ENCODE results near the gene PARD3.

Gene PARD3

DNA sequence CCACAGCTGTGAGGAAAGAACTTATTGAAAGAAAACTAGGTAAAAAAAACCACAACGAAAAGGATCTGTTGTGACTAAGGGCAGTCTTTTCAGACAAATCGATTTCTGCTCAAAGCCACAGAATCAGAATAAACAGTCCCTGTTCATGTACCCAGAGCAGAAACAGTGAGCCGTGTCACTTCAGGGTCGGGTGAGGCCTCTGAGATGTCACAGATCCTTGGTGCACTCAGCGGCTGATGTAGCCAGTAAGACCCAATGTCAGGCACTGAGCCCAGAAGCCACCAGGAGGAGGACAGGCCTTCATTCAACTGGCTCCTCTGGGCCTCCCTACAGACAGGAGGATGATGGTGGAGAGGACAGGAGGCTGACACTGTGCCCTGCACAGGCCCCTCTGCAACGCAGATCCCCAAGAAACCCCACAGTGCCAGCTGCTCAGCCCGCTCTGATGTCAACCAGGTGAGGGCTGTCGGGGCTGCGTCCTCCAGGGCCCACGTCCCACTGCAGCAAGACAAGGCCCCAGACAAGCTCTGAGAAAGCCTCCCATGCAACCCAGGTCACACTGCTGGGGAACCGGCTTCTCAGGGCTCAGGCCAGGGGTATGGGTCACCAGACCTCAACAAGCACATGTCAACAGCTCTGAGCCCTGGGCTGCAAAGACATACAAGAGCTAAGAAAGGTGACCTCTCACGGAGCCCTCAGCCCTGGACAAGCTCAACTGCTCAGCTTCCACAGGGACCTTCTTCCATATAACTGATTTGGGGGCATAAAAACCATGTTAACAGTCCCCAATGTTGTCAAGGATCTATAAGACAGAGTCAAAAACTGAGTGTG lies 190.6 kb downstream of the PARD3 start:
- Mint-ChIP-seq H3K36me3 (no peaks in the 10 kb centered on the region), H3K4me1 (no peaks in the 10 kb centered on the region), H3K27me3 (no peaks in the 10 kb centered on the region), H3K27ac (no peak overlapping the region), H3K9me3 (no peaks in the 10 kb centered on the region), H3K4me3 (no peak overlapping the region)

DNA sequence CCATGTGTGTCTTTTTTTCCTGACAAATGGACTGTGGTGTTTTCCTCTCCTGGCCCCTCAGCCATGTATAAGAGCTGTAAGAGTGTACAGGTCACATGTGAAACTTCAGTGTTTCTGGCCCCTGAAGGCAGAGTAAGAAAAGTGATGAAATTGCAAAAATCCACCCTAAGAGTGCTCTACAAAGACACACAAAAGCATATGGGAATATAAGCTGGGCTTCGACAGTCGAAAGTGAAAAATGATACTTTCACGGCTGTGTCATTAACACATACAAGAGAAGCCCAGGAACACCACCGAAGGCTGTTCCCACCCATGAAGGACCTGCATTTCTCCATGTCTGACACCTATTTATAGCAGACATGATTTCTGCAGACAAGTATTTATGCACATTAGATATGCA lies 192.2 kb downstream of the PARD3 start:
- H3K36me3 Mint-ChIP-seq = no peaks in the 10 kb centered on the region
- no peaks in the 10 kb centered on the region for H3K4me1 Mint-ChIP-seq
- H3K4me3 Mint-ChIP-seq = no peak overlapping the region
- H3K27ac Mint-ChIP-seq = no peak overlapping the region
- no peaks in the 10 kb centered on the region for H3K9me3 Mint-ChIP-seq
- no peaks in the 10 kb centered on the region for H3K27me3 Mint-ChIP-seq

DNA sequence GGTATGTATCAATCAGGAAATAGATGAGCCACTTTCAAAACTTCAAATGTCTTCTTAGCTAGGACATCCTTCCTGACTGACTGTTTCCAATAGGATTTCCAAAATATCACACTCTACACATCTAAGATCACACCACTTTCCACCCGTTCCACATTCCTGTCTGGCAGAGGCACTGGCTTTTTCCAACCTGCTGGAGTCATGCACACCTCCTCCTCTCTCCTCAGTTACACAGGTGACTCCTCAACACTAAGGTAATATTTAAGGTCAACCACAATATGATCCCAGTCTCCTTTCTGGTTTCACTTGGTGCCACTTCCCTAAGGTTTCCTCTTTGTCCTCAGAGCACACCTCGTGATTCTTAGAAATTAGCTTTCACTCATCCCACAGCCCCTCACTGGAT lies 196.5 kb downstream of the PARD3 start:
- H3K36me3 Mint-ChIP-seq = no peaks in the 10 kb centered on the region
- no peaks in the 10 kb centered on the region for H3K9me3 Mint-ChIP-seq
- H3K27me3 Mint-ChIP-seq = peaks cover 3% of the 10 kb centered on the region
- no peak overlapping the region for H3K4me3 Mint-ChIP-seq
- H3K27ac Mint-ChIP-seq = no peak overlapping the region
- no peaks in the 10 kb centered on the region for H3K4me1 Mint-ChIP-seq

DNA sequence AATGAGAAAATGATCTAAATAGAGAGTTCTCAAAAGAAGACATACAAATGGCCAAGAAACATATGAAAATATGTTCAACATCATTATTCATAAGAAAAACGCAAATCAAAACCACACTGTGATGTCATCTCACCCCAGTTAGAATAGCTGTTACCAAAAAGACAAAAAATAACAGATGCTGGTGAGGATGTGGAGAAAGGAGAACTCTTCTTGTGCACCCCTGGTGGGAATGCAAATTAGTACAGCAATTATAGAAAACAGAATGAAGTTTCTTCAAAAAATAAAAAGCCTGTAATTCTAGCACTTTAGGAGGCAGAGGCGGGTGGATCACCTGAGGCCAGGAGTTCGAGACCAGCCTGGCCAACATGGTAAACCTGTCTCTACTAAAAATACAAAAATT lies 199.3 kb downstream of the PARD3 start:
- Mint-ChIP-seq H3K4me3 (no peak overlapping the region), H3K36me3 (no peaks in the 10 kb centered on the region), H3K4me1 (no peaks in the 10 kb centered on the region), H3K9me3 (no peaks in the 10 kb centered on the region), H3K27ac (no peak overlapping the region), H3K27me3 (peaks cover 3% of the 10 kb centered on the region)

DNA sequence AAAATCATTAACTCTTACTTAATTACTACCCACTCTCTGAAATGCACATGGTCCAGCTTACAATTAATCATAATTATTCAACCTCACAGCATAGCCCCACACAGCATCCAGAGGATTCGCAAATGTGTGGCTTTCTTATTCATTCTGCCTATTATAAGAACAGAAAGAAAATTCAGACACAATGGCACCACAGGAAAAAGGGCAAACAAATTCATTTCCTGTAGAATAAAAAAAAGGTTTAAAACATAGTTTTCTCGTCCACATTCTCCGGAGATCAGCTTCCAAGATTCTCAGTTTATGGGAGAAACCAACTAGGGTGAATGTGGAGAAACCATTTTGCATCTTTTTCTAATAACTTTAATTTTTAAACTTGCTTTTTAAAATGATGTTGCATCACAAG lies 201.6 kb downstream of the PARD3 start:
- H3K36me3 Mint-ChIP-seq = no peaks in the 10 kb centered on the region
- no peaks in the 10 kb centered on the region for H3K9me3 Mint-ChIP-seq
- peaks cover 3% of the 10 kb centered on the region for H3K27me3 Mint-ChIP-seq
- no peak overlapping the region for H3K4me3 Mint-ChIP-seq
- H3K4me1 Mint-ChIP-seq = no peaks in the 10 kb centered on the region
- H3K27ac Mint-ChIP-seq = no peak overlapping the region

- no peaks in the 10 kb centered on the region for H3K36me3 Mint-ChIP-seq
- H3K4me3 Mint-ChIP-seq = no peak overlapping the region
- no peak overlapping the region for H3K27ac Mint-ChIP-seq
- H3K27me3 Mint-ChIP-seq = peaks cover 3% of the 10 kb centered on the region
- no peaks in the 10 kb centered on the region for H3K9me3 Mint-ChIP-seq
- no peaks in the 10 kb centered on the region for H3K4me1 Mint-ChIP-seq
Observed at GRCh38 chr10:34612938-34613337, 202.2 kb downstream of the PARD3 start.

DNA sequence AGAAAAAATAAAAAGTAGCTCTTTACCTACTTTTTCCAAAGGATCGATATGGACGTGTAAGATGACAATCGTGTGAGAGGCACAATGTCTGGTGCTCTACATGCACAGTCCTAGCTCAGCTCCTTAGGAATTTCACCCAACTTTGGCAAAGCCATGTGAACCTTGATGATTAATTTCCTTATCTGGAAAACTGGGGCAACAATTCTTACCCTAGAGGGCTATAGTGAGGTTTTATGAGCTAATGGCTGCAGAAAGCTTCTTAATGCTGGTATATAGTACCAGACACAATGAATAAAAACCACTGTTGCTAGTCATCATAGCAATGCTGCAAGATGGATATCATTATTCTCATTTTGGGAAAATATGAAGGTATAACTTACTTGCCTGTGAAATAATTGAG lies 202.7 kb downstream of the PARD3 start:
- Mint-ChIP-seq H3K9me3 (no peaks in the 10 kb centered on the region), H3K27ac (no peak overlapping the region), H3K27me3 (peaks cover 3% of the 10 kb centered on the region), H3K36me3 (no peaks in the 10 kb centered on the region), H3K4me3 (no peak overlapping the region), H3K4me1 (no peaks in the 10 kb centered on the region)

DNA sequence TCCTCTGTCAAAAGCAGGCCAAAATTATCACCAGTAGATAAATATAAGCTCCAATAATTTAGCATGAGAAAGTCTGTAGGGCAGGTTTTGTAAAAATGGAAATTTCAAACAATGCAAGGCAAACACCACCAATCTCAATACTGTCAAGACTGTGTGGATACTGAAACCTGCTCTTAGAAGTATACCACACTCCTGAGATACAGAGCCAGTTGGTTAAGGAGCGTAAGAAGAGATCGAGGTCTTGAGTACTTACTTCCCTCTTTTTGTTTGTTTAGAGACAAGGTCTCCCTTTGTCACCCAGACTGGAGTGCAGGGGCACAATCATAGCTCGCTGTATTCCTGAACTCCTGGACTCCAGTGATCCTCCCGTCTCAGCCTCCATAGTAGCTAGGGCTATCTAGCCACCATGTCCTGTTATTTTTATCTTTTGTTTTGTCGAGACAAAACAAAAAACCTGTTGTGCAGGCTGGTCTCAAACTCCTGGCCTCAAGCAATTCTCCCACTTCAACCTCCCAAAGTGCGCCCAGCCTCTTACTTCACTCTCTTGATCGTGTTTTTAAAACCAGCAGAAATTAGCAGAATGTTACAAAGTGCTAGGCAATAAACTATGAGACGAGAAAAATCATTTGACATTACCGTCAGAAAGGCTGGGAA lies 205.7 kb downstream of the PARD3 start:
- no peaks in the 10 kb centered on the region for H3K36me3 Mint-ChIP-seq
- no peak overlapping the region for H3K4me3 Mint-ChIP-seq
- H3K27ac Mint-ChIP-seq = no peak overlapping the region
- H3K4me1 Mint-ChIP-seq = no peaks in the 10 kb centered on the region
- H3K27me3 Mint-ChIP-seq = peaks cover 1% of the 10 kb centered on the region
- H3K9me3 Mint-ChIP-seq = no peaks in the 10 kb centered on the region

DNA sequence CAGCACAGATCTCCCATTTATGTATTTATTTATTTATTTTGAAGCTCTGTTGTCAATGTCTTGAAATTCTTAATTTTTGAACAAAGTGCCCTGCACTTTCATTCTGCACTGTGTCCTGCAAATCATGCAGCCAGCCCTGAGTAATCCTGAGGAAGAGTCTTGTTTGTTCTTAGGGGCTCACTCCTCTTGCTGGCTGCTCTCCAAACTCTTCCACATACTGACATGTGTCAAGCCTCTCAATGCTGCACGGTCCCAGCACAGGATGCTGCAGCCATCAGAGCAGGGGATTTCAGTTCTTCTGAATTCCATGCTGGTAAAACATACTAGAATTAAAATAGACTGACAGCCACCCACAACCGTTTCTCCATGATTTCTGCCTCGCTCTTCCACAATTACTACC lies 207.2 kb downstream of the PARD3 start:
- no peaks in the 10 kb centered on the region for H3K36me3 Mint-ChIP-seq
- no peaks in the 10 kb centered on the region for H3K9me3 Mint-ChIP-seq
- no peaks in the 10 kb centered on the region for H3K4me1 Mint-ChIP-seq
- H3K4me3 Mint-ChIP-seq = no peak overlapping the region
- H3K27me3 Mint-ChIP-seq = peaks cover 1% of the 10 kb centered on the region
- H3K27ac Mint-ChIP-seq = no peak overlapping the region

DNA sequence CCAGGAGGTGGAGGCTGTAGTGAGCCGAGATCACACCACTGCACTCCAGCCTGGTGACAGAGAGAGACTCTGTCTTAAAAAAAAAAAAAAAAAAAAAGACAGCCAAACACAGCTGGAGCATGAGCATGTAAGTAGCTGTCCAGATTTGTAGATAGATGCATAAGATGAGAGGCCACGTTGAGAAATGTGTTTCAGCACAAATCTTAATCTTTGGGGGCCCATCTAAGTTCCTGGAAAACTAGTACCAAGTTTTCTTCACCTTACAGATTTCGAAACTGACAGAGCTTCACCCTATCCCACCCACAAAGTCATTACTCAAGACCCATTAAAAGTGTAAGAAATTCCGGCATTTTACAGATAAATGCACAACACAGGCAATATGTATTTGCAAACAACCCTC lies 208.2 kb downstream of the PARD3 start:
- Mint-ChIP-seq H3K27me3 (peaks cover 1% of the 10 kb centered on the region), H3K4me1 (no peaks in the 10 kb centered on the region), H3K4me3 (no peak overlapping the region), H3K27ac (no peak overlapping the region), H3K36me3 (no peaks in the 10 kb centered on the region), H3K9me3 (no peaks in the 10 kb centered on the region)

GRCh38 chr10:34602478-34602877 lies 212.6 kb downstream of the PARD3 start:
- Mint-ChIP-seq H3K27me3 (peaks cover 1% of the 10 kb centered on the region), H3K36me3 (no peaks in the 10 kb centered on the region), H3K4me3 (no peak overlapping the region), H3K9me3 (no peaks in the 10 kb centered on the region), H3K27ac (no peak overlapping the region), H3K4me1 (no peaks in the 10 kb centered on the region)

GRCh38 chr10:34601691-34602090 lies 213.4 kb downstream of the PARD3 start:
- H3K4me1 Mint-ChIP-seq = no peaks in the 10 kb centered on the region
- H3K27ac Mint-ChIP-seq = no peak overlapping the region
- H3K4me3 Mint-ChIP-seq = no peak overlapping the region
- H3K27me3 Mint-ChIP-seq = no peaks in the 10 kb centered on the region
- no peaks in the 10 kb centered on the region for H3K9me3 Mint-ChIP-seq
- H3K36me3 Mint-ChIP-seq = no peaks in the 10 kb centered on the region

- no peak overlapping the region for H3K4me3 Mint-ChIP-seq
- H3K27me3 Mint-ChIP-seq = peaks cover 4% of the 10 kb centered on the region
- H3K4me1 Mint-ChIP-seq = no peaks in the 10 kb centered on the region
- no peaks in the 10 kb centered on the region for H3K9me3 Mint-ChIP-seq
- no peak overlapping the region for H3K27ac Mint-ChIP-seq
- no peaks in the 10 kb centered on the region for H3K36me3 Mint-ChIP-seq
Observed at GRCh38 chr10:34599026-34599795, 215.9 kb downstream of the PARD3 start.

DNA sequence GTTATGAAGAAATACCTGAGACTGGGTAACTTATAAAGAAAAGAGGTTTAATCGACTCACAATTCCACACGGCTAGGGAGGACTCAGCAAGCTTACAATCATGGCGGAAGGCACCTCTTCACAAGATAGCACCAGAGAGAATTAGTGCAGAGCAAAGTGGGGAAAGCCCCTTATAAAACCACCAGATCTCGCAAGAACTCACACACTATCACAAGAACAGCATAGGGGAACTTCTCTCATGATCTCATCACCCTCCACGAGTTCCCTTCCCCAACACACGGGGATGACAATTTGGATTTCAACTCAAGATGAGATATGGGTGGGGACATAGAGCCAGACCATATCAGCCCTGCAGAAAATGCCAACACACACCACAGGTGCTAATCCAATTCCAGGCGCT lies 218.7 kb downstream of the PARD3 start:
- peaks cover 4% of the 10 kb centered on the region for H3K27me3 Mint-ChIP-seq
- no peaks in the 10 kb centered on the region for H3K9me3 Mint-ChIP-seq
- H3K4me1 Mint-ChIP-seq = no peaks in the 10 kb centered on the region
- H3K36me3 Mint-ChIP-seq = no peaks in the 10 kb centered on the region
- H3K27ac Mint-ChIP-seq = no peak overlapping the region
- H3K4me3 Mint-ChIP-seq = no peak overlapping the region

- no peaks in the 10 kb centered on the region for H3K4me1 Mint-ChIP-seq
Observed at GRCh38 chr10:34593930-34594329, 221.2 kb downstream of the PARD3 start.

GRCh38 chr10:34593374-34593890 lies 221.7 kb downstream of the PARD3 start:
- Mint-ChIP-seq H3K9me3 (no peaks in the 10 kb centered on the region), H3K4me1 (no peaks in the 10 kb centered on the region), H3K27ac (no peak overlapping the region), H3K27me3 (peaks cover 4% of the 10 kb centered on the region), H3K36me3 (no peaks in the 10 kb centered on the region), H3K4me3 (no peak overlapping the region)

More at GRCh38 chr10:34593930-34594329, 221.2 kb downstream of the PARD3 start:
- Mint-ChIP-seq H3K27me3 (peaks cover 4% of the 10 kb centered on the region), H3K36me3 (no peaks in the 10 kb centered on the region), H3K9me3 (no peaks in the 10 kb centered on the region), H3K27ac (no peak overlapping the region), H3K4me3 (no peak overlapping the region)
